H9 (cell line): ENCODE data around the gene SMCO4. TPM values are rescaled to one million over a fixed set of nuclear protein-coding genes. Genes with fewer than 3 reads are reported as not detected.

ENCODE experiments used
- DNase-seq: peaks from one replicate; pipeline ENCODE4 v3.0.0-alpha.2; 2017
- H2AFZ ChIP-seq: one replicate; pipeline ENCODE4 v1.6.1; 2013; ENCODE audit warnings: mild to moderate bottlenecking, low read length, control low read depth, moderate library complexity
- H2AK5ac ChIP-seq: 2 replicates; pipeline ENCODE4 v1.6.1; 2013; ENCODE audit warnings: low read length, control low read depth, mixed read lengths; ENCODE audit not compliant: insufficient read length
- H2BK120ac ChIP-seq: one replicate; pipeline ENCODE4 v1.6.1; 2013; ENCODE audit warnings: low read depth, mild to moderate bottlenecking, low read length, control low read depth, inconsistent platforms; ENCODE audit not compliant: poor library complexity, severe bottlenecking
- H2BK12ac ChIP-seq: 2 replicates; pipeline ENCODE4 v1.6.1; 2013; ENCODE audit warnings: low read length, control low read depth, mixed read lengths, low read depth; ENCODE audit not compliant: insufficient read length
- H2BK15ac ChIP-seq: 2 replicates; pipeline ENCODE4 v1.6.1; 2013; ENCODE audit warnings: low read depth, low read length, control low read depth
- H2BK20ac ChIP-seq: one replicate; pipeline ENCODE4 v1.6.1; 2013; ENCODE audit warnings: low read depth, mild to moderate bottlenecking, low read length, control low read depth, inconsistent platforms; ENCODE audit not compliant: poor library complexity, severe bottlenecking
- H2BK5ac ChIP-seq: 2 replicates; pipeline ENCODE4 v1.6.1; 2013; ENCODE audit warnings: low read length, control low read depth, mixed read lengths; ENCODE audit not compliant: insufficient read length
- H3K14ac ChIP-seq: 2 replicates; pipeline ENCODE4 v1.6.1; 2013; ENCODE audit warnings: low read length, control low read depth; ENCODE audit not compliant: insufficient read depth
- H3K18ac ChIP-seq: 2 replicates; pipeline ENCODE4 v1.6.1; 2013; ENCODE audit warnings: low read depth, mild to moderate bottlenecking, mixed read lengths, low read length, control low read depth; ENCODE audit not compliant: insufficient read length
- H3K23ac ChIP-seq: 2 replicates; pipeline ENCODE4 v1.6.1; 2013; ENCODE audit warnings: low read length, control low read depth, mixed read lengths, low read depth; ENCODE audit not compliant: insufficient read length
- H3K23me2 ChIP-seq: 2 replicates; pipeline ENCODE4 v1.6.1; 2013; ENCODE audit warnings: low read depth, mild to moderate bottlenecking, mixed read lengths, low read length, control low read depth; ENCODE audit not compliant: insufficient read length, poor library complexity, severe bottlenecking
- H3K27ac ChIP-seq: 2 replicates; pipeline ENCODE4 v1.5.1; 2013; ENCODE audit warnings: low read length, control low read depth, mixed read lengths, low read depth; ENCODE audit not compliant: insufficient read length
- H3K27me3 ChIP-seq: 2 replicates; pipeline ENCODE4 v1.6.1; 2013; ENCODE audit warnings: low read length, control low read depth, inconsistent platforms; ENCODE audit not compliant: insufficient read depth
- H3K4ac ChIP-seq: 2 replicates; pipeline ENCODE4 v1.6.1; 2013; ENCODE audit warnings: low read depth, mild to moderate bottlenecking, control low read depth, inconsistent platforms, low read length, moderate library complexity
- H3K4me1 ChIP-seq: 2 replicates; pipeline ENCODE4 v1.6.1; 2013; ENCODE audit warnings: low read length, control low read depth, inconsistent platforms; ENCODE audit not compliant: insufficient read depth
- H3K4me2 ChIP-seq: 2 replicates; pipeline ENCODE4 v1.6.1; 2013; ENCODE audit warnings: low read length, control low read depth, mixed read lengths; ENCODE audit not compliant: insufficient read length, insufficient read depth
- H3K56ac ChIP-seq: 2 replicates; pipeline ENCODE4 v1.6.1; 2013; ENCODE audit warnings: low read depth, mild to moderate bottlenecking, mixed read lengths, low read length, control low read depth; ENCODE audit not compliant: insufficient read length
- H3K79me1 ChIP-seq: 2 replicates; pipeline ENCODE4 v1.6.1; 2013; ENCODE audit warnings: low read depth, mild to moderate bottlenecking, moderate library complexity, low read length, control low read depth, inconsistent platforms; ENCODE audit not compliant: insufficient read depth, poor library complexity, severe bottlenecking
- H3K79me2 ChIP-seq: 2 replicates; pipeline ENCODE4 v1.6.1; 2013; ENCODE audit warnings: low read length, control low read depth, inconsistent platforms; ENCODE audit not compliant: insufficient read depth
- H3K9ac ChIP-seq: 2 replicates; pipeline ENCODE4 v1.6.1; 2013; ENCODE audit warnings: low read length, control low read depth, mixed read lengths; ENCODE audit not compliant: insufficient read length; ENCODE audit errors: extremely low read depth
- H3K9me3 ChIP-seq: one replicate; pipeline ENCODE4 v1.6.1; 2013; ENCODE audit warnings: low read depth, low read length, inconsistent platforms; ENCODE audit not compliant: control insufficient read depth
- H3T11ph ChIP-seq: one replicate; pipeline ENCODE4 v1.6.1; 2013; ENCODE audit warnings: mild to moderate bottlenecking, low read length, control low read depth, inconsistent platforms
- H4K20me1 ChIP-seq: one replicate; pipeline ENCODE4 v1.6.1; 2013; ENCODE audit not compliant: control insufficient read depth, insufficient read length, insufficient read depth
- H4K5ac ChIP-seq: 2 replicates; pipeline ENCODE4 v1.6.1; 2013; ENCODE audit warnings: low read depth, mild to moderate bottlenecking, mixed read lengths, low read length, control low read depth; ENCODE audit not compliant: insufficient read length
- H4K8ac ChIP-seq: replicated peaks from 2 replicates; pipeline ENCODE4 v1.6.1; 2013; ENCODE audit warnings: low read length, control low read depth, mixed read lengths, low read depth; ENCODE audit not compliant: insufficient read length
- H4K91ac ChIP-seq: 2 replicates; pipeline ENCODE4 v1.6.1; 2013; ENCODE audit warnings: low read depth, mild to moderate bottlenecking, moderate library complexity, mixed read lengths, low read length, control low read depth; ENCODE audit not compliant: insufficient read length
- H3K27ac Mint-ChIP-seq, 3 experiments: 2 replicates in 2 of 3; 3 replicates in 1 of 3; pipeline ENCODE4 v1.8.0; 2020 to 2021; ENCODE audit warnings: mixed read lengths in 3 of 3, mild to moderate bottlenecking in 1 of 3, moderate library complexity in 1 of 3
- H3K27me3 Mint-ChIP-seq: 2 replicates; pipeline ENCODE4 v1.8.0; 2021; ENCODE audit warnings: low read depth, mild to moderate bottlenecking, moderate library complexity, mixed read lengths
- H3K36me3 Mint-ChIP-seq, 3 experiments: 2 replicates in 2 of 3; 3 replicates in 1 of 3; pipeline ENCODE4 v1.8.0; 2020 to 2021; ENCODE audit warnings: low read depth in 3 of 3, mixed read lengths in 3 of 3; ENCODE audit not compliant: insufficient read depth in 1 of 3
- H3K4me1 Mint-ChIP-seq, 2 experiments: 2 replicates each; pipeline ENCODE4 v1.8.0; 2020; ENCODE audit warnings: mixed read lengths in 2 of 2
- H3K4me3 Mint-ChIP-seq, 2 experiments: 2 replicates in 1 of 2; 3 replicates in 1 of 2; pipeline ENCODE4 v1.8.0; 2020 to 2021; ENCODE audit warnings: mild to moderate bottlenecking in 2 of 2, mixed read lengths in 2 of 2, moderate library complexity in 1 of 2
- H3K9me3 Mint-ChIP-seq, 2 experiments: 2 replicates in 1 of 2; 3 replicates in 1 of 2; pipeline ENCODE4 v1.8.0; 2020; ENCODE audit warnings: mild to moderate bottlenecking in 2 of 2, mixed read lengths in 2 of 2, moderate library complexity in 1 of 2
- WGBS: extraction: QIAGEN DNeasy Blood & Tissue Kit; methylation state at CpG from one replicate; pipeline ENCODE4 v1.1.7; 2013; ENCODE audit warnings: missing lambda C conversion rate, low lambda C conversion rate, mixed read lengths; ENCODE audit not compliant: insufficient read length; ENCODE audit errors: extremely low coverage; 5-methylcytosine and 5-hydroxymethylcytosine counted together
- total RNA-seq: library from RNA; stranded (reverse); gene quantifications from 2 replicates; pipeline ENCODE4 v1.2.1, GENCODE V29; 2021
- TF ChIP-seq, protein P1 (sequence below): fragments of 200-600 bp; sonication (generic); conservative IDR thresholded peaks from 3 replicates; pipeline ENCODE4 v1.8.0; 2021; ENCODE audit warnings: antibody characterized with exemption, mild to moderate bottlenecking

Gene SMCO4
- total RNA-seq, 1 experiment from 2014 or later = 35.6 TPM

DNA sequence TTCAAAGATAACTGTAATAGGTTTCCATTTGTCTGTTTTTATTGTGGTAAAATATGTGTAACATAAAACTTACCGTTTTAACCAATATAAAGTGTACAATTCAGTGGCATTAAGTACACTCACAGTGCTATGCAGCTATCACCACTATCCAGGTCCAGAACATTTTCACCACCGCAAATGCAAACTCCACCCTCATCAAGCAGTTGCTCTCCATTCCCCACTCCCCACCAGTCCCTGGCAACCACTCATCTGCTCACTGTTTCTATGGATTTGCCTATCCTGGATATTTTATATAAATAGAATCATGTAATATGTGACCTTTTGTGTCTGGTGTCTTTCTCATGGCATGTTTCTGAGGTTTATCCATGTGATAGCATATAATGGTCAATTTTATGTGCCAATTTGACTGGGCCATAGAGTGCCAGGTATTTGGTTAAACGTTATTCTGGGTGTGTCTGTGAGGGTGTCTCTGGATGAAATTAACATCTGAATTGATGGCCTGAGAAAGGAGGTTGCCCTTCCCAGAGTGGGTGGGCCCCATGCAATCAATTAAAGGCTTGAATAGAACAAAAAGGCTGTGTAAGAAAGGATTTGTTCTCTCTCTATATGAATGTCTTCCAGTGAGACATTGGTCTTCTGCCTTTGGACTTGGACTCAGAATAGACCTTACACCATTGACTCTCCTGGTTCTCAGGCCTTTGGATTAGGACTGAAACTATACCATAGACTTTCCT lies 17.2 kb upstream of the SMCO4 start:
- H3K56ac ChIP-seq = no peak overlapping the region
- H2AFZ ChIP-seq = no peak overlapping the region
- H3K27ac ChIP-seq = no peak overlapping the region
- H3K18ac ChIP-seq = no peak overlapping the region
- no peak overlapping the region for H3K4me2 ChIP-seq
- H3K4me1 Mint-ChIP-seq = peaks cover 16 to 17% of the 10 kb centered on the region in 2 experiments
- no peaks in the 10 kb centered on the region for H3K79me2 ChIP-seq
- H2BK12ac ChIP-seq = no peak overlapping the region
- peaks cover 3% of the 10 kb centered on the region; the same call in 1 of the 2 replicates for H3K4me1 ChIP-seq
- H2AK5ac ChIP-seq = no peak overlapping the region
- no peak overlapping the region for H2BK20ac ChIP-seq
- H2BK15ac ChIP-seq = no peak overlapping the region
- no peak overlapping the region for H4K91ac ChIP-seq
- no peak overlapping the region for H3K23ac ChIP-seq
- H3K27me3 Mint-ChIP-seq = peaks cover 2% of the 10 kb centered on the region; the same call in 1 of the 2 replicates
- H3K23me2 ChIP-seq = no peaks in the 10 kb centered on the region
- no peaks in the 10 kb centered on the region for H3K27me3 ChIP-seq
- WGBS = no CpG with 5 or more reads among the region's 3 CpGs
- DNase-seq = no peak
- no peaks in the 10 kb centered on the region for H3K79me1 ChIP-seq
- no peak overlapping the region for H4K5ac ChIP-seq
- H3K4me3 Mint-ChIP-seq = no peak overlapping the region
- no peaks in the 10 kb centered on the region for H4K20me1 ChIP-seq
- H3K36me3 Mint-ChIP-seq = no peaks in the 10 kb centered on the region
- no peak overlapping the region for H3K14ac ChIP-seq
- TF ChIP-seq, protein P1, sequence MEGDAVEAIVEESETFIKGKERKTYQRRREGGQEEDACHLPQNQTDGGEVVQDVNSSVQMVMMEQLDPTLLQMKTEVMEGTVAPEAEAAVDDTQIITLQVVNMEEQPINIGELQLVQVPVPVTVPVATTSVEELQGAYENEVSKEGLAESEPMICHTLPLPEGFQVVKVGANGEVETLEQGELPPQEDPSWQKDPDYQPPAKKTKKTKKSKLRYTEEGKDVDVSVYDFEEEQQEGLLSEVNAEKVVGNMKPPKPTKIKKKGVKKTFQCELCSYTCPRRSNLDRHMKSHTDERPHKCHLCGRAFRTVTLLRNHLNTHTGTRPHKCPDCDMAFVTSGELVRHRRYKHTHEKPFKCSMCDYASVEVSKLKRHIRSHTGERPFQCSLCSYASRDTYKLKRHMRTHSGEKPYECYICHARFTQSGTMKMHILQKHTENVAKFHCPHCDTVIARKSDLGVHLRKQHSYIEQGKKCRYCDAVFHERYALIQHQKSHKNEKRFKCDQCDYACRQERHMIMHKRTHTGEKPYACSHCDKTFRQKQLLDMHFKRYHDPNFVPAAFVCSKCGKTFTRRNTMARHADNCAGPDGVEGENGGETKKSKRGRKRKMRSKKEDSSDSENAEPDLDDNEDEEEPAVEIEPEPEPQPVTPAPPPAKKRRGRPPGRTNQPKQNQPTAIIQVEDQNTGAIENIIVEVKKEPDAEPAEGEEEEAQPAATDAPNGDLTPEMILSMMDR = no peak
- H3K9me3 Mint-ChIP-seq = no peaks in the 10 kb centered on the region
- H4K8ac ChIP-seq = no peak overlapping the region
- no peak overlapping the region for H2BK120ac ChIP-seq
- H3K9me3 ChIP-seq = no peaks in the 10 kb centered on the region
- no peak overlapping the region for H2BK5ac ChIP-seq
- H3K9ac ChIP-seq = no peak overlapping the region
- H3T11ph ChIP-seq = no peak overlapping the region
- H3K4ac ChIP-seq = no peak overlapping the region
- no peak overlapping the region; a peak in 1 of 7 replicates for H3K27ac Mint-ChIP-seq
